IPS-20b (cell line): Measurements from ENCODE around the gene PHF2.

Source experiments
- H3K27ac ChIP-seq: one replicate; pipeline ENCODE4 v1.5.1; 2013; ENCODE audit warnings: low read length
- H3K27me3 ChIP-seq: 2 replicates; pipeline ENCODE4 v1.6.1; 2013; ENCODE audit warnings: mild to moderate bottlenecking, low read length, inconsistent platforms; ENCODE audit not compliant: insufficient read depth
- H3K36me3 ChIP-seq: 2 replicates; pipeline ENCODE4 v1.6.1; 2013; ENCODE audit warnings: low read depth, mild to moderate bottlenecking, inconsistent platforms, low read length, moderate library complexity; ENCODE audit not compliant: insufficient read depth
- H3K4me1 ChIP-seq: 2 replicates; pipeline ENCODE4 v1.6.1; 2013; ENCODE audit warnings: mild to moderate bottlenecking, control low read depth, inconsistent platforms, low read length, moderate library complexity; ENCODE audit not compliant: insufficient read depth
- H3K4me3 ChIP-seq: 2 replicates; pipeline ENCODE4 v1.5.1; 2013; ENCODE audit warnings: mild to moderate bottlenecking, low read length, inconsistent platforms
- H3K9ac ChIP-seq: 2 replicates; pipeline ENCODE4 v1.6.1; 2013; ENCODE audit warnings: low read depth, mild to moderate bottlenecking, inconsistent platforms, low read length, moderate library complexity
- H3K9me3 ChIP-seq: 2 replicates; pipeline ENCODE4 v1.6.1; 2013; ENCODE audit warnings: mild to moderate bottlenecking, low read depth, low read length, inconsistent platforms; ENCODE audit not compliant: insufficient read depth

Gene PHF2

DNA sequence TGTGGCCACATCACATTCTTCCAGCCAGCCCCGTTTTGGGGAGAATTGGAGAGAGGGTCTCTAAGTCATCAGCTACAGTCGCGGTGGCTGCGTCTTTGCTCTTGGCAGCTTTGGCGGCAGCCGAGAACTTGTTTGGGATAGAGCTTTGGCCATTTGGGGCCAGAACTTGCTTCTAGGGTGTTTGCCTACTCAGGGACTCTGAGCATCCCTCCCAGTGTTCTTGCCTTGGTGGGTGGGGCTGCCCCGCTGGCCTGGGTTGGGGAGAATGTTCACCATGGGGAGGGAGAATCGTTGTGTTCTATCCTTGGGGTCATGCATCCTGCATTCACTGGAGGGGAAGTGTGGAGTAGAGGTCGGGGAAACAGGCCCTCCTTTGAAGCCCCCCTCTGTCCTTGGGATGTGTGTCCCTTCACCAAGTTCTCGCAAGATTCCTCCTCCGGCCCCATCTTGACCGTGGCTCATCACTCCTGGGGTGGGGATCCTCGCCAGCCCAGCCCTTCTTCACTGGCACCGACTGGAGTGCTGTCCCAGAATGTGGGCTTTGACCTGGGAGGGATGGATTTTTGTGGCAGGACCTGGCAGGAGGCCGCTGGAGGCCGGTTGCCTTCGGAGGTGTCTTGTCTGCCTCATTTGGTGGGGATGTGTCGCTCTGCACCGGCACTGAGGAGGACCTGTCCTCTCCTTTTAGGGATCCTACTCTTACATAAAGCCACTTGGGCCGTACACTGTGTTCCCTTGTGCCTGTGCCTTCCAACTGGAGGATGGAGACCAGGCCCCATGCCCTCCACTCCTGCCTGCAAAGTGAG, 3.5 kb downstream of the PHF2 start:
- Histone ChIP-seq H3K36me3 (no peaks in the 10 kb centered on the region), H3K9ac (no peak overlapping the region), H3K4me1 (peaks cover 7% of the 10 kb centered on the region), H3K4me3 (no peak overlapping the region), H3K27ac (no peak overlapping the region), H3K27me3 (peaks cover 20% of the 10 kb centered on the region), H3K9me3 (no peaks in the 10 kb centered on the region)

- Histone ChIP-seq H3K27me3 (peaks cover 13% of the 10 kb centered on the region), H3K27ac (no peak overlapping the region), H3K9ac (no peak overlapping the region), H3K4me3 (no peak overlapping the region), H3K9me3 (no peaks in the 10 kb centered on the region), H3K4me1 (peaks cover 6% of the 10 kb centered on the region), H3K36me3 (no peaks in the 10 kb centered on the region)
Measured at GRCh38 chr9:93580654-93581380, 4.4 kb downstream of the PHF2 start.

DNA sequence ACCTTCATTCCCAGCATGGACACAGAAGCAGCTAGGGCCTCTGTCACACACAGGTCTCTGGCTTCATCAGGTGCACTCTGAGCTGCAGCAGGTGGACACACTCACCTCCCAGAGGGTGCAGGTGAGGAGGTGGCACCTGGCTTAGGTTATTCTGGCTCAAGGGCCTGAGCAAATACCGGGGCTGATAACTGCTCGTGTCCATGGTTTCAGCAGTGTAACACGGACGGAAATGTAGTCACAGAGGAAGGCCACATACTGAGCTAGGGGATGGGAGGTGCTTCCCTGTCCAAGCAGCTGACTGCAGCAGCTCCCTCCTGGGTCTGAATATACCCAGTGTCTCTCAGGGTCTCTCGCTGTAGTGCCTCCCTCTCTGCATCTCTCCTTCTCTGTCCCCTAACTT, 5.7 kb downstream of the PHF2 start:
- Histone ChIP-seq H3K9ac (no peak overlapping the region), H3K36me3 (no peaks in the 10 kb centered on the region), H3K27ac (no peak overlapping the region), H3K4me1 (peaks cover 6% of the 10 kb centered on the region), H3K9me3 (no peaks in the 10 kb centered on the region), H3K4me3 (no peak overlapping the region), H3K27me3 (peaks cover 13% of the 10 kb centered on the region)

DNA sequence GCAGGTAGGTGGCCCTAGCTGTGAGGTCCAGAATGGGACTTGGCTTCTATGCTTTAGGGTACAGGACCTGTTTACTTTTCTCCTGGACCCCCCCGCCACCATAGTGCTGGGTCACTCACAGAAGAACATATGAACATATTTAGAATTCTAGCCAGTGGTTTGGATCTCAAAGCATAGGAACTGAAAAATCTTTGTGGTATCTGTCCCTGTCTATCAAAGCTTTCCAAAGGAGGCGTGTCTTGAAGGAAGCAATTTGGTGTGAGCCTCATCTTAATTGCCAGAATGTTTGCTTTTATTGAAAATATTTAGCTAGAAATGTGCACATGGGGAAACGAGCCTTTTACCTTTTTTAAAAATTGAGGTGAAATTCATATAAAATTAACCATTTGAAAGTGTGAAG, 6.2 kb downstream of the PHF2 start:
- Histone ChIP-seq H3K27ac (no peak overlapping the region), H3K4me1 (peaks cover 6% of the 10 kb centered on the region), H3K36me3 (no peaks in the 10 kb centered on the region), H3K9me3 (no peaks in the 10 kb centered on the region), H3K9ac (no peak overlapping the region), H3K27me3 (peaks cover 10% of the 10 kb centered on the region), H3K4me3 (no peak overlapping the region)

DNA sequence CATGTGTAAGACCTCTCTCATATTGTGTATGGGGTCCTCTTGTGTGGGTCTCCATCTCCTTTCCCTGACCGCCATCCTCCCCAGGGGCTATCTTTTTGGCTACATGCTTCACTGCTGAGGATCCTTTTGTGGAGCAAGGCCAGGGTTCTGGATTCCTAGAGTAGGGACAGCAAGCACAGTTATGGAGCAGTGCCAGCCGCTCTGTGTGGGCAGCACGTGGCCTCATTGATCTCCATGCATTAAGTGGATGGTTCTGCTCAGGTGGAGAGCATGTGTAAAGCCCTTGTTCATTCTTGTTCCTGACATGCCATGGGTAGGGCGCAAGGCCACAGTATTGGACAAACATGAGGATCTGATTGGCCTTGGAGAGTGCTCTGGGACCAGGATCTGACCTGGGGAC, 8.9 kb downstream of the PHF2 start:
- Histone ChIP-seq H3K36me3 (no peaks in the 10 kb centered on the region), H3K9ac (no peak overlapping the region), H3K4me1 (peaks cover 9% of the 10 kb centered on the region), H3K4me3 (no peak overlapping the region), H3K9me3 (no peaks in the 10 kb centered on the region), H3K27me3 (no peaks in the 10 kb centered on the region), H3K27ac (no peak overlapping the region)

DNA sequence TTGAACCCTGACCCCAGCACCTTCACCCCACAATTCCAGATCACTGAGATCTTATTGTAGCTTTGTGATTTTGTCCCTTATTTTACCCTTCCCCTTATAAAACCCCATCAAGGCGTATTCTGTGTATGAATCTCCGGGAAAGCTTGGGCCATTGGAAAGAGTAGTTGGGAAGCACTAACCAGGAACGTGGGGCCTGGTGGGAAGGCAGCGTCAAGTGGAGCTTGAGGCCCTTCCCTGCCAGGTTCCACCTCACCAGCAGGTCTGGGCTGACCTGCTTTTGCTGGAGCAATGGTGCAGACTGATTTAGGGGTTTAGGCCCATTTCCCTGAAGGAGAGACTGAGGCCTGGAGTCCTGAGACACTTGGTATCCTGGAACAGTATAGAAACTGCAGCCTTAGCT, 9.3 kb downstream of the PHF2 start:
- H3K27me3 ChIP-seq, result no peaks in the 10 kb centered on the region
- no peaks in the 10 kb centered on the region for H3K9me3 ChIP-seq
- H3K4me3 ChIP-seq, result no peak overlapping the region
- peaks cover 9% of the 10 kb centered on the region for H3K4me1 ChIP-seq
- H3K36me3 ChIP-seq, result no peaks in the 10 kb centered on the region
- H3K9ac ChIP-seq, result no peak overlapping the region
- no peak overlapping the region for H3K27ac ChIP-seq

DNA sequence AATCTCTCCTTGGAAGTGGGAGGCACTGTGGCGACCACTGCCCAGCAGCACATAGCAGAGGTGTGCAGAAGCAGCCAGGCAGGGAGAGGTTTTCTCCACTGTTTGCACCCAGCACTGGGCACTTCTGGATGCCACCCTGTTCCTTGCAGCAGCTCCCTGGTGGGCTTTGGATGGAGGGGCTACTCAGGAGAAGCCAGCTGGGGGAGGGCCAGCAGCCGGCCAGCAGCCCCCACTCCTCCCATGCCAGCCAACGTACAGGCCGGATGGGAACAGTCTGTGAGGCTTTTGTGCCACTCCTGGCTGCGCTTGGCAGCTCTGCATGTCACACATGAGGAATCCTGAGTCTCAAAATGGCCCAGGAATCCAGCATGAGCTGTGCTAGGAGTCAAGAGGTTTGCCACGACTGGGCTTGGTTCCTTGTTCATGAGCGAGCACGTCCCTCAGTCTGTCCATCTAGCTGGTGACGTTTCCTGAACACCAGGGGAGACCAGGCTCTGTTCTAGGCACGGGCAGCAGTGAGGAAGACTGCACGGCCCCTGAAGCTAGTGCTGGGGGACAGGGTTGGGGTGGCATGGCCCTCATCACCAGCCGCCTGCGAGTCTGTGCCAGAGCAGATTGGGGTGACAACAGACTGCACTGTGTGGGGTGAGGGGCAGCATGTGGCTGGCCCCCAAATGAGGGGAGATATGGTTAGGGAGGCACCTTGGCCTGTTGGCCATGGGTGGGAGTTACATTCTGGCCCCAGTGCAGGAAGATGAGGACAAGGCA, 10.1 kb downstream of the PHF2 start:
- H3K27me3 ChIP-seq, result no peaks in the 10 kb centered on the region
- no peak overlapping the region for H3K4me3 ChIP-seq
- H3K4me1 ChIP-seq, result peaks cover 9% of the 10 kb centered on the region
- H3K9ac ChIP-seq, result no peak overlapping the region
- H3K27ac ChIP-seq, result no peak overlapping the region
- no peaks in the 10 kb centered on the region for H3K9me3 ChIP-seq
- H3K36me3 ChIP-seq, result no peaks in the 10 kb centered on the region

GRCh38 chr9:93587284-93587650, 10.9 kb downstream of the PHF2 start:
- no peak overlapping the region for H3K27ac ChIP-seq
- no peak overlapping the region for H3K4me3 ChIP-seq
- peaks cover 5% of the 10 kb centered on the region for H3K4me1 ChIP-seq
- no peaks in the 10 kb centered on the region for H3K9me3 ChIP-seq
- H3K36me3 ChIP-seq, result no peaks in the 10 kb centered on the region
- H3K9ac ChIP-seq, result no peak overlapping the region
- H3K27me3 ChIP-seq, result no peaks in the 10 kb centered on the region

DNA sequence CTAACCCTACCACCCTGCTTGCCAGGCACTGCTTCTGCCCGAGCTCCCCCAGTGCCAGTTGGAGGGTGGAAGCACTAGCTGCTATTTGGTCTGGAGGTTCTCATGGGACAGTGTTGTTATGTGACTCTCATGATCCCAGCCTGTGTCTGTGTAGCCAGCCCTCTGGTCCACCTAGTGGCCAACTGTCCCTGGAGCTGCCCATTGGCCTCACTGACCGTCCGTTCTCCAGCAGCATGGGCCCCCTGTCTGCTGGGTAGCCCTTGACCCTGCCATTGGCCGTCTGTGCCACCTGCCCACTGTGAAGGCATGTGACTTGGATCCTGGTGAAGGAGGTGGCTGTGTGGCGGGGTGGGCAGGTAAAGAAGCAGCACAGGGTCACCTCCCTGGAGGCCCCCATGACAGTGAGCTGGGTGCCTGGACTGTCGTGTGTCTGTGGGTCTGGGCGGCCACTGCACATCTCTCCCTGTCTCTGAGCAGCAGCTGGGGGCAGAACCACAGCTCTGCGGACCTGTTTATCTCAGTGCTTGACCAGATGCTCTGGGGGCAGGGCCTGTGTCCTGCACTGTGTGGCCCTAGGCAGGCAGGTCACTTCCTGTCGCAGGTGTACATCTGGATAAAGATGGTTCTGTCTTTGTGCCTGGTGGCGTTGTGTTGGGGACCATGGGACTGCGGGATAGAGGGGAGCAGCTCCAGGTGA, 11.4 kb downstream of the PHF2 start:
- Histone ChIP-seq H3K36me3 (no peaks in the 10 kb centered on the region), H3K4me3 (no peak overlapping the region), H3K27ac (no peak overlapping the region), H3K27me3 (no peaks in the 10 kb centered on the region), H3K4me1 (peaks cover 4% of the 10 kb centered on the region), H3K9me3 (no peaks in the 10 kb centered on the region), H3K9ac (no peak overlapping the region)

DNA sequence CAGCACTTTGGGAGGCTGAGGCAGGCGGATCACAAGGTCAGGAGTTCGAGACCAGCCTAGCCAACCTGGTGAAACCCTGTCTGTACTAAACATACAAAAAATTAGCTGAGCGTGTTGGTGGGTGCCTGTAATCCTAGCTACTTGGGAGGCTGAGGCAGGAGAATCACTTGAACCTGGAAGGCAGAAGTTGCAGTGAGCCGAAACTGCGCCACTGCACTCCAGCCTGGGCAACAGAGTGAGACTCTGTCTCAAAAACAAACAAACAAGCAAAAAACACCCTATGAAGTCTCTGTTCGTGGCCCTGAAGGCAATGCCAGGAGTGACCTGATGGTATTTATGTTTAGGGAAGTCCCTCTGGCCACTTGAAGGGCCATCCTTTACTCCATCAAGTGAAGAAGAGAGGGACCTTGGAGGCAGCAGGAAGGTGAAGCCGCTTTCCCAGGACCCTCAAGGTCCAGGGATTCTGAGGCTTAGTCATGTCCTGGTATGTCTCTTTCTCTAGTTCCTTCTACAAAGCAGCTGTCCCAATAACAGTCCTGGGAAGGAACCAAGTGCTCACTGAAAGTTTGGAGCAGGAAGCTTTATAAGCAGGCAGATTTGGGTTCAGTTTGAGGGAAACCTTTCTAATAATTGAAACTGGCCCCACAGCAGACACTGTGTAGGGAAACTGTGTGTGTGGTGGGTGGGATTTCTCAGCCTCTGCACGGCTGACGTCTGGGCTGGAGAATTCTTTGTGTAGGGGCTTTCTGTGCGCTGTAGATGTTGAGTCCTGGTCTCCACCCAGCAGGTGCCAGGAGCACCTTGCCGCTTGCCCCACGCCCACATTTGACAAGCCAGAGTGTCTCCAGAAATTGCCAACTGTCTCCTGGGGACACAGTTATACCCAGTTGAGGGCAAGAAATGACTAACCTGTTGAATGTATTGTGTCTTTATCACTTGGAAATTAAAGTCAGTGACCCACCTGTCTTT, 12.5 kb downstream of the PHF2 start:
- no peak overlapping the region for H3K9ac ChIP-seq
- no peak overlapping the region for H3K27ac ChIP-seq
- peaks cover 4% of the 10 kb centered on the region for H3K4me1 ChIP-seq

More for the DNA sequence above, 12.5 kb downstream of the PHF2 start:
- Histone ChIP-seq H3K4me3 (no peak overlapping the region), H3K36me3 (no peaks in the 10 kb centered on the region), H3K27me3 (no peaks in the 10 kb centered on the region), H3K9me3 (no peaks in the 10 kb centered on the region)
